Endothelial cell of umbilical vein (primary cell): ENCODE results near the gene ZFR. TPM values are rescaled to one million over a fixed set of nuclear protein-coding genes. Genes with fewer than 3 reads are reported as not detected.

Experiments
- BruUV-seq: library from RNA; stranded (reverse); fragments of 400-500 nt; replicated peaks from 2 replicates; lab custom pipeline; 2021; lab: Mats Ljungman, UMichigan
- CTCF ChIA-PET: fragments of 300-600, 350-600 bp; sonication (Branson Sonifier 250); formaldehyde crosslinking; loops from one replicate; lab custom pipeline; 2021; ENCODE audit warnings: antibody characterized with exemption, inconsistent platforms; lab: Charles Lee
- POLR2A ChIA-PET: fragments of 300-600, 350-600 bp; sonication (Branson Sonifier 250); formaldehyde crosslinking; loops from one replicate; lab custom pipeline; 2021; ENCODE audit warnings: antibody characterized with exemption, inconsistent platforms; lab: Charles Lee
- DNase-seq: peaks from one replicate; pipeline ENCODE4 v3.0.0-alpha.2; 2011; ENCODE audit warnings: low read depth, low spot score
- FAIRE-seq: peaks from 2 replicates; lab custom pipeline; 2011; peaks lifted over from hg19 to GRCh38; lab: Jason Lieb, UNC
- H2AFZ ChIP-seq: 2 replicates; pipeline ENCODE4 v1.6.0; 2012; ENCODE audit warnings: low read depth, low read length, control low read depth, inconsistent platforms
- H3K27ac ChIP-seq: 2 replicates; pipeline ENCODE4 v1.5.1; 2011; ENCODE audit warnings: low read depth, mild to moderate bottlenecking, control low read depth, low read length, moderate library complexity; ENCODE audit not compliant: insufficient read depth
- H3K27me3 ChIP-seq, 2 experiments: 2 replicates each; pipeline versions ENCODE4 v1.6.0 to v1.6.1; 2011; ENCODE audit warnings: low read length in 2 of 2, mixed read lengths in 1 of 2; ENCODE audit not compliant: control insufficient read depth in 2 of 2, insufficient read depth in 2 of 2
- H3K36me3 ChIP-seq, 2 experiments: 2 replicates in 1 of 2; 3 replicates in 1 of 2; pipeline ENCODE4 v1.5.1; 2011; ENCODE audit warnings: low read length in 2 of 2, mild to moderate bottlenecking in 1 of 2, moderate library complexity in 1 of 2; ENCODE audit not compliant: control insufficient read depth in 2 of 2, insufficient read depth in 2 of 2; ENCODE audit errors: extremely low read depth in 1 of 2
- H3K4me1 ChIP-seq: 3 replicates; pipeline ENCODE4 v1.5.1; 2011; ENCODE audit warnings: mild to moderate bottlenecking, low read length; ENCODE audit not compliant: control insufficient read depth, insufficient read depth; ENCODE audit errors: extremely low read depth
- H3K4me2 ChIP-seq: 2 replicates; pipeline ENCODE4 v1.6.1; 2011; ENCODE audit warnings: low read length, control low read depth, mixed read lengths; ENCODE audit not compliant: insufficient read depth
- H3K4me3 ChIP-seq, 3 experiments: fragments of 200-600 bp in 1 of 3; sonication (generic), shearing (Covaris generic) in 1 of 3; replicated peaks in 1 of 3; 2 replicates each; pipeline ENCODE4 v1.5.1; 2011 to 2016; ENCODE audit warnings: control low read depth in 3 of 3, low read length in 3 of 3, mild to moderate bottlenecking in 2 of 3, inconsistent platforms in 1 of 3, low read depth in 1 of 3, moderate library complexity in 1 of 3; ENCODE audit not compliant: insufficient read depth in 1 of 3
- H3K79me2 ChIP-seq: 2 replicates; pipeline ENCODE4 v1.6.0; 2012; ENCODE audit warnings: low read length, inconsistent platforms; ENCODE audit not compliant: control insufficient read depth, insufficient read depth
- H3K9ac ChIP-seq: replicated peaks from 2 replicates; pipeline ENCODE3; 2011; ENCODE audit warnings: low read length, control low read depth; ENCODE audit not compliant: insufficient read depth; ENCODE audit errors: extremely low read depth
- H3K9me1 ChIP-seq: replicated peaks from 3 replicates; pipeline ENCODE4 v1.6.0; 2011; ENCODE audit warnings: mild to moderate bottlenecking, low read length; ENCODE audit not compliant: control insufficient read depth, insufficient read depth; ENCODE audit errors: extremely low read depth
- H3K9me3 ChIP-seq: replicated peaks from 2 replicates; pipeline ENCODE4 v1.5.1; 2012; ENCODE audit warnings: low read length, inconsistent platforms; ENCODE audit not compliant: control insufficient read depth, insufficient read depth
- H4K20me1 ChIP-seq: replicated peaks from 2 replicates; pipeline ENCODE3; 2011; ENCODE audit warnings: mild to moderate bottlenecking, low read length; ENCODE audit not compliant: control insufficient read depth, insufficient read depth; ENCODE audit errors: extremely low read depth
- EZH2 ChIP-seq: IDR thresholded peaks from 2 replicates; pipeline ENCODE4 v1.6.1; 2012; ENCODE audit warnings: borderline replicate concordance, low read depth, mild to moderate bottlenecking, moderate library complexity, low read length, inconsistent platforms; ENCODE audit not compliant: severe bottlenecking
- FOS ChIP-seq: IDR thresholded peaks from 2 replicates; pipeline ENCODE4 v1.6.1; 2011; ENCODE audit warnings: mild to moderate bottlenecking, low read length, moderate library complexity, borderline replicate concordance; ENCODE audit not compliant: insufficient read depth
- GATA2 ChIP-seq: IDR thresholded peaks from 2 replicates; pipeline ENCODE4 v1.7.0; 2011; ENCODE audit warnings: low read depth, mild to moderate bottlenecking, moderate library complexity, mixed read lengths, low read length; ENCODE audit not compliant: insufficient read length, insufficient read depth
- JUN ChIP-seq: IDR thresholded peaks from 2 replicates; pipeline ENCODE4 v1.6.1; 2011; ENCODE audit warnings: borderline replicate concordance, low read depth; ENCODE audit not compliant: insufficient read length, insufficient read depth
- MYC ChIP-seq: IDR thresholded peaks from one replicate; pipeline ENCODE4 v1.6.1; 2011; ENCODE audit warnings: mild to moderate bottlenecking, low read depth, low read length
- POLR2A ChIP-seq: IDR thresholded peaks from 2 replicates; pipeline ENCODE4 v1.6.1; 2012; ENCODE audit warnings: low read depth, mild to moderate bottlenecking, control low read depth, low read length
- POLR2AphosphoS5 ChIP-seq: IDR thresholded peaks from 2 replicates; pipeline ENCODE4 v1.6.1; 2012; ENCODE audit warnings: low read depth, mild to moderate bottlenecking, control low read depth, low read length, moderate library complexity; ENCODE audit not compliant: insufficient read depth
- dilution Hi-C: fragments of 300-500 bp; cut with MboI; formaldehyde crosslinking; loops from one replicate; pipeline ENCODE4 v1.15.0; 2019; ENCODE audit warnings: low sequenced_read_pairs; ENCODE audit not compliant: extremely low pct_ligation_motif_present
- intact Hi-C: fragments of 100-400 bp; cut with micrococcal nuclease; formaldehyde crosslinking; loops from one replicate; pipeline ENCODE4 v1.10.0; 2022
- polyA plus RNA-seq, 4 experiments: library from polyadenylated mRNA; depleted of rRNA in 3 of 4; stranded (reverse) in 3 of 4; unstranded in 1 of 4; fragments of >200 nt; gene quantifications; 2 replicates each; pipeline versions ENCODE4 v1.2.1 to v1.2.3, GENCODE V29; 2011 to 2012; ENCODE audit warnings: missing spikeins in 1 of 4
- total RNA-seq: library from RNA; stranded (reverse); gene quantifications from 2 replicates; pipeline ENCODE4 v1.2.3, GENCODE V29; 2021
- TF ChIP-seq, protein P1 (sequence below): IDR thresholded peaks from 2 replicates; pipeline ENCODE4 v1.6.1; 2011; ENCODE audit not compliant: insufficient read depth, insufficient read length
- TF ChIP-seq, protein P2 (sequence below), 2 donors: IDR thresholded peaks; 1 replicate in 1 of 2; 2 replicates in 1 of 2; pipeline ENCODE4 v1.5.1; 2011; ENCODE audit warnings: low read length in 2 of 2, mild to moderate bottlenecking in 2 of 2, moderate library complexity in 2 of 2, control low read depth in 1 of 2, inconsistent platforms in 1 of 2, low read depth in 1 of 2; ENCODE audit not compliant: insufficient read depth in 1 of 2; ENCODE audit errors: extremely low read depth in 1 of 2

Gene ZFR
- total and polyA plus RNA-seq, 2 donors (not counting 3 experiments of a cell fraction or from before 2014, with no cell fraction given), result 60.1 to 79.4 TPM

DNA sequence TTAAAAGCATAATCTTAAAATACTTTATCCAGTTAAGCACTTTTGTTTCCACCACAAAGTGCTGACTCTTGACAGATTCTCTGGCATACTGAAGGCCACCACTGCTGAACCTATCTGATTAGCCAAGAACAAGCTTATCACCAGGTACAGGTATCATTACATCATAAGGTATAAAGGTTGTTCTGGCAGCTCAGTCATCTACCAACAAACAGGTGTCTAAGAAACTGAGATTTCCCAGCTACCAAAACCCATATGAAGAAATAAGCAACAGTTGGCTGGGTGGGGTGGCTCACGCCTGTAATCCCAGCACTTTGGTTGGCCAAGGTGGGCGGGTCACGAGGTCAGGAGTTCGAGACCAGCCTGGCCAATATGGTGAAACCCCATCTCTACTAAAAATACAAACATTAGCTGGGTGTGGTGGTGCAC, 136.8 kb downstream of the ZFR start:
- FAIRE-seq (no peak), DNase-seq (no peak)
- intact Hi-C loops (no loop called here), dilution Hi-C loops (no loop called here)
- Histone ChIP-seq H2AFZ (no peak overlapping the region), H4K20me1 (peaks cover 7% of the 10 kb centered on the region), H3K27ac (no peak overlapping the region), H3K9me3 (no peaks in the 10 kb centered on the region), H3K9me1 (no peaks in the 10 kb centered on the region), H3K79me2 (peaks cover 82% of the 10 kb centered on the region), H3K4me2 (no peak overlapping the region), H3K4me3 (no peak overlapping the region), H3K27me3 (no peaks in the 10 kb centered on the region), H3K4me1 (peaks cover 13% of the 10 kb centered on the region), H3K9ac (no peak overlapping the region), H3K36me3 (no peaks in the 10 kb centered on the region)
- BruUV-seq, result no TSS peak
- TF ChIP-seq JUN (no peak), POLR2AphosphoS5 (no peak)
- TF ChIP-seq, protein P1, sequence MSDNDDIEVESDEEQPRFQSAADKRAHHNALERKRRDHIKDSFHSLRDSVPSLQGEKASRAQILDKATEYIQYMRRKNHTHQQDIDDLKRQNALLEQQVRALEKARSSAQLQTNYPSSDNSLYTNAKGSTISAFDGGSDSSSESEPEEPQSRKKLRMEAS, result no peak
- POLR2A ChIA-PET, result interaction anchor here (1.0 kb wide), 1 partner anchor 33 kb away, joined by 3 read pairs; no protein-coding TSS in a partner anchor
- CTCF ChIA-PET, result interaction anchor here (0.9 to 1.6 kb wide), 3 partner anchors 12 to 75 kb away, joined by 3 to 7 read pairs (median 3); no protein-coding TSS in a partner anchor

DNA sequence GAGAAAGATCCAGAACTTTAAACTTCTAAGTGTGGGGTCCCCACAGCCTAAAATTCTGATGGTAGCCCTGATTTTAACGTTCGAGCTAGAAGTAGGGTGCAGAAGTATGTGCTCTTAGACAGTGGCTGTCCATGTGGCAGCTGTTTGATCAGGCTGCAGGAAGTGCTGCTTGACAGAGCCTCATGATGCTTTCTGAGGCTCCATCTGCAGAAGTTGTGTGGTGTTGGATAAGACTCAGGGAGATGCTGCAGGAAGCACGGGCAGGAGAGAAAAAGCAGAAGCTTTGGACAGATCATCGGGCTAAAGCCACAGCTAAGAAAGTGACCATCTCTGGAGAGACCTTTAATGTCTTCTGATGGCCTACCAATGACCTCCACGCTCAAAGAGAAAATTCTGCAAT, 139.9 kb downstream of the ZFR start:
- H3K9ac ChIP-seq, result no peak overlapping the region
- FAIRE-seq (no peak), DNase-seq (no peak)
- no peaks in the 10 kb centered on the region for H3K36me3 ChIP-seq
- H3K4me2 ChIP-seq, result no peak overlapping the region
- no peak overlapping the region for H3K4me3 ChIP-seq
- intact Hi-C loops (no loop called here), dilution Hi-C loops (no loop called here)
- H3K4me1 ChIP-seq, result peaks cover 7% of the 10 kb centered on the region
- no peaks in the 10 kb centered on the region for H3K9me3 ChIP-seq
- CTCF ChIA-PET, result no interaction called here
- TF ChIP-seq POLR2A (no peak), JUN (no peak), EZH2 (no peak), POLR2AphosphoS5 (no peak), FOS (no peak), GATA2 (no peak), MYC (no peak)
- TF ChIP-seq, protein P1, result no peak
- TF ChIP-seq, protein P2, sequence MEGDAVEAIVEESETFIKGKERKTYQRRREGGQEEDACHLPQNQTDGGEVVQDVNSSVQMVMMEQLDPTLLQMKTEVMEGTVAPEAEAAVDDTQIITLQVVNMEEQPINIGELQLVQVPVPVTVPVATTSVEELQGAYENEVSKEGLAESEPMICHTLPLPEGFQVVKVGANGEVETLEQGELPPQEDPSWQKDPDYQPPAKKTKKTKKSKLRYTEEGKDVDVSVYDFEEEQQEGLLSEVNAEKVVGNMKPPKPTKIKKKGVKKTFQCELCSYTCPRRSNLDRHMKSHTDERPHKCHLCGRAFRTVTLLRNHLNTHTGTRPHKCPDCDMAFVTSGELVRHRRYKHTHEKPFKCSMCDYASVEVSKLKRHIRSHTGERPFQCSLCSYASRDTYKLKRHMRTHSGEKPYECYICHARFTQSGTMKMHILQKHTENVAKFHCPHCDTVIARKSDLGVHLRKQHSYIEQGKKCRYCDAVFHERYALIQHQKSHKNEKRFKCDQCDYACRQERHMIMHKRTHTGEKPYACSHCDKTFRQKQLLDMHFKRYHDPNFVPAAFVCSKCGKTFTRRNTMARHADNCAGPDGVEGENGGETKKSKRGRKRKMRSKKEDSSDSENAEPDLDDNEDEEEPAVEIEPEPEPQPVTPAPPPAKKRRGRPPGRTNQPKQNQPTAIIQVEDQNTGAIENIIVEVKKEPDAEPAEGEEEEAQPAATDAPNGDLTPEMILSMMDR (IDR thresholded peaks at IDR 0.05; ENCODE audit: extremely low read depth in 1 of 2, insufficient read depth in 1 of 2, low read depth in 1 of 2, low read length in 2 of 2), result no peak
- no peak overlapping the region for H2AFZ ChIP-seq
- POLR2A ChIA-PET, result no interaction called here
- peaks cover 78% of the 10 kb centered on the region for H3K79me2 ChIP-seq
- peaks cover 5% of the 10 kb centered on the region for H4K20me1 ChIP-seq
- no peaks in the 10 kb centered on the region for H3K27me3 ChIP-seq
- no peaks in the 10 kb centered on the region for H3K9me1 ChIP-seq
- BruUV-seq, result no TSS peak
- no peak overlapping the region for H3K27ac ChIP-seq
